ENCODE measurements around the gene VDAC1. TPM values are rescaled to one million over a fixed set of nuclear protein-coding genes. Genes with fewer than 3 reads are reported as not detected.

Gene VDAC1
- total and polyA plus RNA-seq, 2 donors (not counting 1 experiment from before 2014, with no cell fraction given): 202 to 281 TPM

DNA sequence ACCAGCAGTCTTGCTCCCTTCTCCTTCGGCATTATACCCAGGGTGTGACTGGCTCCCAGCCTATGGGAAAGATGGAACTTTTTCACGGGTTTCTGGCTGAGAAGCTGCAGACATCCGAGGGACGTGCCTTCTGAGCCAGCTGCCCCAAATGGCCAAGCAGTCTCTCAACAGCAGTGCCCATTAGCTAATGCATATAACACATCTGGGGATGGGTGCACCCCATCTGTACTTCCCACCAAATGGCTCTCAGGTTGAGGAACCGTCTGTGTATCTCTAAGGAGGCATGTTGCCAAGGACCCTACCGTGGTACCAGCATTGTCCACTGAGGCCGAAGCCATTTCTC is 61.3 kb downstream of the VDAC1 start:
- no peaks in the 10 kb centered on the region for H3K36me3 ChIP-seq (ENCODE audit: control insufficient read depth, insufficient read depth, low read length)
- H2AFZ ChIP-seq (ENCODE audit: low read length): no peak overlapping the region
- peaks cover 6% of the 10 kb centered on the region for H3K27me3 ChIP-seq (ENCODE audit: control insufficient read depth, insufficient read depth, low read length)
- no peak for TF ChIP-seq EZH2 (IDR thresholded peaks at IDR 0.05; ENCODE audit: low read length, missing control alignments)
- TF ChIP-seq, protein P1, sequence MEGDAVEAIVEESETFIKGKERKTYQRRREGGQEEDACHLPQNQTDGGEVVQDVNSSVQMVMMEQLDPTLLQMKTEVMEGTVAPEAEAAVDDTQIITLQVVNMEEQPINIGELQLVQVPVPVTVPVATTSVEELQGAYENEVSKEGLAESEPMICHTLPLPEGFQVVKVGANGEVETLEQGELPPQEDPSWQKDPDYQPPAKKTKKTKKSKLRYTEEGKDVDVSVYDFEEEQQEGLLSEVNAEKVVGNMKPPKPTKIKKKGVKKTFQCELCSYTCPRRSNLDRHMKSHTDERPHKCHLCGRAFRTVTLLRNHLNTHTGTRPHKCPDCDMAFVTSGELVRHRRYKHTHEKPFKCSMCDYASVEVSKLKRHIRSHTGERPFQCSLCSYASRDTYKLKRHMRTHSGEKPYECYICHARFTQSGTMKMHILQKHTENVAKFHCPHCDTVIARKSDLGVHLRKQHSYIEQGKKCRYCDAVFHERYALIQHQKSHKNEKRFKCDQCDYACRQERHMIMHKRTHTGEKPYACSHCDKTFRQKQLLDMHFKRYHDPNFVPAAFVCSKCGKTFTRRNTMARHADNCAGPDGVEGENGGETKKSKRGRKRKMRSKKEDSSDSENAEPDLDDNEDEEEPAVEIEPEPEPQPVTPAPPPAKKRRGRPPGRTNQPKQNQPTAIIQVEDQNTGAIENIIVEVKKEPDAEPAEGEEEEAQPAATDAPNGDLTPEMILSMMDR (conservative IDR thresholded peaks at IDR 0.05 in 1 of 2, IDR thresholded peaks at IDR 0.05 in 1 of 2; ENCODE audit: low read depth in 1 of 2, low read length in 2 of 2): no peak
- H3K79me2 ChIP-seq (ENCODE audit: control insufficient read depth, insufficient read depth, low read length): no peaks in the 10 kb centered on the region
- H3K4me2 ChIP-seq (ENCODE audit: extremely low read depth, insufficient read depth, low read length): no peak overlapping the region
- H4K20me1 ChIP-seq (ENCODE audit: control insufficient read depth, extremely low read depth, insufficient read depth, low read length): no peaks in the 10 kb centered on the region
- no peak overlapping the region for H3K9ac ChIP-seq (ENCODE audit: insufficient read depth, low read length)
- DNase-seq (ENCODE audit: low read depth in 2 of 2): no peak
- H3K4me1 ChIP-seq (ENCODE audit: control insufficient read depth, extremely low read depth, insufficient read depth, low read length): no peaks in the 10 kb centered on the region
- H3K4me3 ChIP-seq (replicated peaks in 1 of 4; ENCODE audit: control extremely low read depth in 1 of 4, insufficient read depth in 1 of 4, low read depth in 3 of 4, low read length in 4 of 4): no peak overlapping the region
- H3K27ac ChIP-seq (ENCODE audit: insufficient read depth, low read length): no peak overlapping the region
- H3K9me3 ChIP-seq (ENCODE audit: control insufficient read depth, insufficient read depth, low read depth, low read length): no peaks in the 10 kb centered on the region

DNA sequence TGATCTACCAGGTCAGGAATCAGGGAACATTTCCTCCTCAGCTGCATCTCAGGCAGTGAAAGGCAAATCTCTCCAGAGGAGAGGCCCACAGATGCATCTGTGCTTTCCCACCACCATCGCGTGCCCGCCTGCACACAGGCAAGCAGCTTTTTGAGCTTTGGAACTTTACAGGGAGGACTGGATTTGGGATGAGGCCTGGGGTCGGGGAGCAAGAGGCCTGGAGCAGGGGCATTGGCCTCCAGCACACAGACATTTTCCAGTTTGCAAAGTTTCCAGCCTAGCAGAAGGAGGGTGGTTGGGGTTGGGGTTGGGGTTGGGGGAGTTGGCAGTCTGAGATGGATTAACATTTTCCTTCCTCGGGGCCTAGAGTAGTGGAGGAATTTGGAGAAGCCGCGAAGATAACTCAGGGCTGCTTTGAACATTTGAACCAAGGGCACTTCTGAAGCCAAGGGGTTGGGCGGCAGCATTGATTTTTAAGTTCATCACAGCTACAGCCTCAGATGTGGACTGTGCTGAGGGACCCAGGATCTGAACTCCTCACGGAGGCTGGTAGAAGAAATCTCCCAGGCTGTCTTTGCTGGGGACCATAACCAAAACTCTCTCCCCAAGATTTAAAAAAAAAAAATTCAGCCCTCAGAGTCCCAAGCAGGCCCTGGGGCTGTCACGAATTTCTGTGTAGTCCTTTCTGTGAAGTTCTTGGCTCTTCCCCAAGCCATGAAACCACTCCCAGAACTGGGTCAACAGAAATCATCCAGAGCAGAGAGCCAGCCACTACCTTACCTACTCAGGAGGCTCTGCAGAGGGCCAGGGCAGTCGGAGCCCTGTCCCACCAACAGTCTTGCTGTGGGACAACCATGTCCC is 61.9 kb downstream of the VDAC1 start:
- TF ChIP-seq EZH2 (IDR thresholded peaks at IDR 0.05; ENCODE audit: low read length, missing control alignments): no peak
- TF ChIP-seq, protein P1 (conservative IDR thresholded peaks at IDR 0.05 in 1 of 2, IDR thresholded peaks at IDR 0.05 in 1 of 2; ENCODE audit: low read depth in 1 of 2, low read length in 2 of 2): no peak
- peaks cover 6% of the 10 kb centered on the region for H3K27me3 ChIP-seq (ENCODE audit: control insufficient read depth, insufficient read depth, low read length)
- H2AFZ ChIP-seq (ENCODE audit: low read length): no peak overlapping the region
- DNase-seq (ENCODE audit: low read depth in 2 of 2): no peak
- H3K4me2 ChIP-seq (ENCODE audit: extremely low read depth, insufficient read depth, low read length): no peak overlapping the region
- H3K36me3 ChIP-seq (ENCODE audit: control insufficient read depth, insufficient read depth, low read length): no peaks in the 10 kb centered on the region
- H3K79me2 ChIP-seq (ENCODE audit: control insufficient read depth, insufficient read depth, low read length): no peaks in the 10 kb centered on the region
- H4K20me1 ChIP-seq (ENCODE audit: control insufficient read depth, extremely low read depth, insufficient read depth, low read length): no peaks in the 10 kb centered on the region
- no peak overlapping the region for H3K4me3 ChIP-seq (replicated peaks in 1 of 4; ENCODE audit: control extremely low read depth in 1 of 4, insufficient read depth in 1 of 4, low read depth in 3 of 4, low read length in 4 of 4)
- no peaks in the 10 kb centered on the region for H3K4me1 ChIP-seq (ENCODE audit: control insufficient read depth, extremely low read depth, insufficient read depth, low read length)
- H3K27ac ChIP-seq (ENCODE audit: insufficient read depth, low read length): no peak overlapping the region
- no peak overlapping the region for H3K9ac ChIP-seq (ENCODE audit: insufficient read depth, low read length)
- H3K9me3 ChIP-seq (ENCODE audit: control insufficient read depth, insufficient read depth, low read depth, low read length): no peaks in the 10 kb centered on the region

DNA sequence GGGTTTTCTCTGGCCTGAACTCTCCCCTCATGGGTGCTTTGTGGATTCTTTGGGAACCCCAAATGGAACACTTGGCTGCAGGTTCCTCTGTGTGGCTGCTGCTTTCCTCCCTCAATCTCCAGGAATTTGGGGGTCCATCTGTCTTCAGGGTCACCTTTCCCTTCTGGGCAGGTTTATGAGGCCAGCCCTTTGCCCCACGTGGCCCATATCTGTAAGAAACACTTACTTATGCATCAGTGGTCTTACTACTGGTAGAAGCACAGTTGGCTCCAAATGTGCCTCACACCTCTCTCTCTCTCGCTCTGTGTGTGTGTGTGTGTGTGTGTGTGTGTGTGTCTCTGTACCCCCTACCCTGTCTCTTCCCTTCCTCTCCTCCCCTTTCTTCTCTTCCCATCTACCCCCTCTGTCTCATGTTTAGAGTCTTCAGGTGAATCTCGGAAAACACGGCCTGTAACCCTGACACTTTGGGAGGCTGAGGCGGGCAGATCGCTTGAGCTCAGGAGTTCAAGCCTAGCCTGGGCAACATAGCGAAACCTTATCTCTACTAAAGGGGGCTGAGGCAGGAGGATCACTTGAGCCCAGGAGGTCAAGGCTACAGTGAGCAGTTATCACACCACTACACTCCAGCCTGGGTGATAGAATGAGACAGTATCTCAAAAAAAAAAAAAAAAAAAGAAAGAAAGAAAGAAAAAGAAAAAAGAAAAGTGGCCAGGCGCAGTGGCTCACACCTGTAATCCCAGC is 63.1 kb downstream of the VDAC1 start:
- H3K9ac ChIP-seq (ENCODE audit: insufficient read depth, low read length): no peak overlapping the region
- H3K27me3 ChIP-seq (ENCODE audit: control insufficient read depth, insufficient read depth, low read length): peaks cover 6% of the 10 kb centered on the region
- H3K4me2 ChIP-seq (ENCODE audit: extremely low read depth, insufficient read depth, low read length): no peak overlapping the region
- no peak for DNase-seq (ENCODE audit: low read depth in 2 of 2)
- no peaks in the 10 kb centered on the region for H3K9me3 ChIP-seq (ENCODE audit: control insufficient read depth, insufficient read depth, low read depth, low read length)
- no peaks in the 10 kb centered on the region for H3K79me2 ChIP-seq (ENCODE audit: control insufficient read depth, insufficient read depth, low read length)
- H3K27ac ChIP-seq (ENCODE audit: insufficient read depth, low read length): no peak overlapping the region
- no peaks in the 10 kb centered on the region for H4K20me1 ChIP-seq (ENCODE audit: control insufficient read depth, extremely low read depth, insufficient read depth, low read length)
- no peak overlapping the region for H2AFZ ChIP-seq (ENCODE audit: low read length)
- H3K4me1 ChIP-seq (ENCODE audit: control insufficient read depth, extremely low read depth, insufficient read depth, low read length): no peaks in the 10 kb centered on the region
- no peak overlapping the region for H3K4me3 ChIP-seq (replicated peaks in 1 of 4; ENCODE audit: control extremely low read depth in 1 of 4, insufficient read depth in 1 of 4, low read depth in 3 of 4, low read length in 4 of 4)
- H3K36me3 ChIP-seq (ENCODE audit: control insufficient read depth, insufficient read depth, low read length): no peaks in the 10 kb centered on the region
- TF ChIP-seq, protein P1 (conservative IDR thresholded peaks at IDR 0.05 in 1 of 2, IDR thresholded peaks at IDR 0.05 in 1 of 2; ENCODE audit: low read depth in 1 of 2, low read length in 2 of 2): no peak
- no peak for TF ChIP-seq EZH2 (IDR thresholded peaks at IDR 0.05; ENCODE audit: low read length, missing control alignments)

Data from fibroblast of lung (primary cell).